Tibial artery (tissue), 4 donors: ENCODE results near the gene CDH4.

Experiments used
- DNase-seq, 2 donors: peaks; one replicate each; pipeline ENCODE4 v3.0.0-alpha.2; 2019
- H3K27ac ChIP-seq, 2 donors: fragments of 200-600 bp; sonication (generic) in 1 of 2; 1 replicate in 1 of 2; 2 replicates in 1 of 2; pipeline ENCODE4 v1.5.1; 2018 to 2019; ENCODE audit warnings: mild to moderate bottlenecking in 1 of 2
- H3K27me3 ChIP-seq, 2 donors: fragments of 200-600 bp; sonication (generic) in 1 of 2; one replicate each; pipeline versions ENCODE4 v1.5.1 to v1.6.0; 2016 to 2019
- H3K36me3 ChIP-seq, 3 donors: fragments of 200-600 bp; sonication (generic) in 2 of 3; one replicate each; pipeline ENCODE4 v1.5.1; 2016 to 2019; ENCODE audit warnings: mild to moderate bottlenecking in 2 of 3
- H3K4me1 ChIP-seq, 4 donors: fragments of 200-600 bp; sonication (generic) in 2 of 4; 1 replicate in 3 of 4; 2 replicates in 1 of 4; pipeline ENCODE4 v1.5.1; 2016 to 2019
- H3K4me3 ChIP-seq, 2 donors: fragments of 200-600 bp; sonication (generic) in 1 of 2; 1 replicate in 1 of 2; 2 replicates in 1 of 2; pipeline ENCODE4 v1.5.1; 2018 to 2019; ENCODE audit warnings: mild to moderate bottlenecking in 2 of 2
- H3K9me3 ChIP-seq, 3 donors: fragments of 200-600 bp; sonication (generic) in 1 of 3; one replicate each; pipeline ENCODE4 v1.5.1; 2016 to 2019
- CTCF ChIP-seq, 2 experiments: fragments of 200-600 bp in 1 of 2; fragments of 450-650 bp in 1 of 2; IDR thresholded peaks; one replicate each; pipeline ENCODE4 v1.5.1; 2017 to 2019; ENCODE audit warnings: antibody characterized with exemption in 2 of 2, mild to moderate bottlenecking in 1 of 2, moderate library complexity in 1 of 2
- intact Hi-C: fragments of 100-400 bp; cut with DNase I; formaldehyde crosslinking; loops from one replicate; pipeline ENCODE4 v1.15.0; 2023; ENCODE audit warnings: low total_unique reads

CDH4 gene

GRCh38 chr20:61359254-61359653, 107.2 kb downstream of the CDH4 start:
- Histone ChIP-seq H3K27me3 (peaks cover 0 to 20% of the 10 kb centered on the region in 2 donors), H3K9me3 (no peaks in the 10 kb centered on the region)
- TF ChIP-seq CTCF (IDR thresholded peaks at IDR 0.05): no peak

DNA sequence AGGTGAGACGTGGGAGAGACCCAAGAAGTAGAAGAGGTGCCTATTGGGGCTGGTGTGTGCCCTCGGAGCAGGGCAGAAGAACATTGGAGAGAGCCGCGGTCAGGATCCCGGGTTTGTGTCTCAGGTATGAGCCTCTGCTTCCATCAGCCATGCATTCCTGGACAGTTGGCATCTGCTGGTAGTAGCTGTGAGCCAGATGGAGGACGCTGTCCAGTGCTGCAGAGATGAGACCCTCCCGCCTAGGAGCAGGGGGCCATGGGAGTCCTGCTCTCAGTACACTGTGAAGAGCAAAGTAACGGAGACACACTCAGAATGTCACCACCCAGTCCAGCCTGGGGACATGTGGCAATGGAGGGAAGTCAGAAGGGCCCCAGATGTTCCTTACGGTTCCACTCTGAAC, 108.2 kb downstream of the CDH4 start:
- H3K4me1 ChIP-seq: no peaks in the 10 kb centered on the region
- H3K9me3 ChIP-seq: no peaks in the 10 kb centered on the region
- no peak overlapping the region for H3K27ac ChIP-seq
- no peak for DNase-seq
- no peak for TF ChIP-seq CTCF (IDR thresholded peaks at IDR 0.05)
- H3K27me3 ChIP-seq: peaks cover 0 to 11% of the 10 kb centered on the region in 2 donors
- H3K36me3 ChIP-seq: no peaks in the 10 kb centered on the region
- H3K4me3 ChIP-seq: no peak overlapping the region
- intact Hi-C loops: no loop called here

More at GRCh38 chr20:61359254-61359653, 107.2 kb downstream of the CDH4 start:
- Histone ChIP-seq H3K4me1 (no peaks in the 10 kb centered on the region), H3K27ac (no peak overlapping the region), H3K4me3 (no peak overlapping the region), H3K36me3 (no peaks in the 10 kb centered on the region)
- intact Hi-C loops: no loop called here
- no peak for DNase-seq

- Histone ChIP-seq H3K27me3 (peaks cover 0 to 8% of the 10 kb centered on the region in 2 donors), H3K27ac (no peak overlapping the region), H3K9me3 (no peaks in the 10 kb centered on the region), H3K4me3 (no peak overlapping the region), H3K4me1 (no peaks in the 10 kb centered on the region), H3K36me3 (no peaks in the 10 kb centered on the region)
- intact Hi-C loops: no loop called here
- no peak for TF ChIP-seq CTCF (IDR thresholded peaks at IDR 0.05)
- DNase-seq: no peak
These were observed 108.9 kb downstream of the CDH4 start for GRCh38 chr20:61360940-61361339.

- H3K4me1 ChIP-seq: no peaks in the 10 kb centered on the region
- DNase-seq: no peak
- no peaks in the 10 kb centered on the region for H3K36me3 ChIP-seq
- no peak overlapping the region for H3K4me3 ChIP-seq
- peaks cover 0 to 8% of the 10 kb centered on the region in 2 donors for H3K27me3 ChIP-seq
- no peak for TF ChIP-seq CTCF (IDR thresholded peaks at IDR 0.05)
- intact Hi-C loops: no loop called here
- H3K9me3 ChIP-seq: no peaks in the 10 kb centered on the region
- H3K27ac ChIP-seq: no peak overlapping the region
These were observed 109.4 kb downstream of the CDH4 start for GRCh38 chr20:61361501-61361900.

DNA sequence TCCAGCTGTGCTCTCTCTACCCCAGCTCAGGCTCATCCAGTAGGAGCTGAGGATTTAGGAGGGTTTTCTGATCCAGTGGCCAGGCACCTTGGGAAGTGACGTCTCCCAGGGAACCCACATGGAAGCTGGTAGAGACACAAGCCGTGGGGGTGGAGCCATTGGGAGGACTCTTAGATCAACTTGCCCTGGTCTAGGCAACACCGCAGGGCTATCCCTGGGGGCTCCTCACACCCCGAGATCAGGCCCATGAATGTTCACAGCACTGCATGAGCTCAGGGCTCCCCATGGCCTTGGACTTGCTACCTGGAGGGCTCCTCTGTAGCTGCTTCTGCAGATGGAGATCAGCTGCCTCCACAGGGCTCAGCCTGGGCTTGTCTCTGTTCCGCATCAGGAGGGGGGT, 112.1 kb downstream of the CDH4 start:
- Histone ChIP-seq H3K4me3 (no peak overlapping the region), H3K27ac (no peak overlapping the region), H3K4me1 (no peaks in the 10 kb centered on the region), H3K9me3 (no peaks in the 10 kb centered on the region), H3K27me3 (peaks cover 0 to 4% of the 10 kb centered on the region in 2 donors), H3K36me3 (no peaks in the 10 kb centered on the region)
- intact Hi-C loops: no loop called here
- no peak for DNase-seq
- TF ChIP-seq CTCF (IDR thresholded peaks at IDR 0.05): no peak

DNA sequence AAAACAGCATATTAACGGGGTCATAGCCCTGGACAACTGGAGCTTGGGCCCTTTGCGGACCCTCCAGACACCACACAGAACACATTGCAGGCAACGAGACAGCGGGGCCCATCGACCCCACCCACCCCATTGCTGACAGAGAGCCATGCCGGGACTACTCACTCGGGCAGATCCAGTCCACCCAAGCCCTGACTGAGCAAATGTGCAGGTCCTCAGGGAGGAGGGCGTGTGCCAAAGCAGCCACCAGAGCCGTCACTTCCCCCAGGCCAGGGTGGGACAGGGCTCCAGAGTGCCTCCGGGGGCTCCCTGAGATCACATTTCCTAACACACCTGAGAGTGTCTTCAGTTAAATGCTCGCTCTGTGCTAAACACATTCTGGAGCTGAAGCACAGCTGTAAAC, 114.9 kb downstream of the CDH4 start:
- intact Hi-C loops: no loop called here
- H3K4me1 ChIP-seq: no peaks in the 10 kb centered on the region
- no peak for TF ChIP-seq CTCF (IDR thresholded peaks at IDR 0.05)

More for the DNA sequence above, 114.9 kb downstream of the CDH4 start:
- no peaks in the 10 kb centered on the region for H3K36me3 ChIP-seq
- peaks cover 0 to 7% of the 10 kb centered on the region in 2 donors for H3K27me3 ChIP-seq
- no peak overlapping the region for H3K27ac ChIP-seq
- no peak for DNase-seq
- no peaks in the 10 kb centered on the region for H3K9me3 ChIP-seq
- no peak overlapping the region for H3K4me3 ChIP-seq
